WTC11 (cell line): Measurements from ENCODE around the gene CPEB1. TPM values are rescaled to one million over a fixed set of nuclear protein-coding genes. Genes with fewer than 3 reads are reported as not detected.

Experiments used
- ATAC-seq: fragments of 200-7000 bp; cut with Tn5 transposase; 2 replicates; pipeline ENCODE4 v1.10.0; 2021; ENCODE audit warnings: mild to moderate bottlenecking, moderate library complexity
- CTCF ChIA-PET: fragments of 300-600 bp; sonication (Branson Sonifier 250); formaldehyde crosslinking; loops from one replicate; lab custom pipeline; 2021; ENCODE audit warnings: antibody characterized with exemption; lab: Charles Lee
- POLR2A ChIA-PET: fragments of 350-600 bp; sonication (Branson Sonifier 250); formaldehyde crosslinking; loops from one replicate; lab custom pipeline; 2021; ENCODE audit warnings: antibody characterized with exemption; lab: Charles Lee
- DNase-seq: peaks from one replicate; pipeline ENCODE4 v3.0.0; 2021; ENCODE audit warnings: low spot score
- H3K27ac Mint-ChIP-seq: 2 replicates; pipeline ENCODE4 v1.8.0; 2021; ENCODE audit warnings: mixed read lengths
- H3K27me3 Mint-ChIP-seq: 2 replicates; pipeline ENCODE4 v1.8.0; 2021; ENCODE audit warnings: low read depth, mild to moderate bottlenecking, moderate library complexity, mixed read lengths
- H3K36me3 Mint-ChIP-seq: 2 replicates; pipeline ENCODE4 v1.8.0; 2021; ENCODE audit warnings: mixed read lengths
- H3K4me1 Mint-ChIP-seq: 2 replicates; pipeline ENCODE4 v1.8.0; 2022; ENCODE audit warnings: mixed read lengths
- H3K4me3 Mint-ChIP-seq: 2 replicates; pipeline ENCODE4 v1.8.0; 2021; ENCODE audit warnings: mild to moderate bottlenecking, moderate library complexity, mixed read lengths
- H3K9me3 Mint-ChIP-seq: 2 replicates; pipeline ENCODE4 v1.8.0; 2021; ENCODE audit warnings: mixed read lengths
- ELF4 ChIP-seq: sonication (generic); formaldehyde crosslinking; IDR thresholded peaks from 2 replicates; pipeline ENCODE4 v1.8.1; 2022; ENCODE audit warnings: low read depth, mild to moderate bottlenecking, moderate library complexity, missing genetic modification reagents
- MYBL2 ChIP-seq: sonication (generic); formaldehyde crosslinking; IDR thresholded peaks from 2 replicates; pipeline ENCODE4 v1.8.1; 2023; ENCODE audit warnings: mild to moderate bottlenecking, moderate library complexity, missing genetic modification reagents
- OVOL2 ChIP-seq: fragments of 250-450 bp; sonication (Bioruptor Pico); IDR thresholded peaks from 2 replicates; pipeline ENCODE4 v1.9.0; 2021; ENCODE audit warnings: mild to moderate bottlenecking, borderline replicate concordance
- SMAD4 ChIP-seq: sonication (generic); formaldehyde crosslinking; IDR thresholded peaks from 2 replicates; pipeline ENCODE4 v1.8.0; 2022; ENCODE audit warnings: mild to moderate bottlenecking, missing genetic modification reagents
- TCF7 ChIP-seq: sonication (generic); formaldehyde crosslinking; IDR thresholded peaks from 2 replicates; pipeline ENCODE4 v1.8.0; 2022; ENCODE audit warnings: mild to moderate bottlenecking, low read depth, missing genetic modification reagents, moderate library complexity
- ZNF263 ChIP-seq: sonication (generic); formaldehyde crosslinking; IDR thresholded peaks from 2 replicates; pipeline ENCODE4 v1.8.1; 2022; ENCODE audit warnings: low read depth, mild to moderate bottlenecking, moderate library complexity, missing genetic modification reagents
- ZNF671 ChIP-seq: fragments of 250-450 bp; sonication (Bioruptor Pico); IDR thresholded peaks from 2 replicates; pipeline ENCODE4 v1.8.0; 2021; ENCODE audit warnings: mild to moderate bottlenecking
- total RNA-seq: library from RNA; stranded (reverse); gene quantifications from 3 replicates; pipeline ENCODE4 v1.2.3, GENCODE V29; 2021
- TF ChIP-seq, protein P1 (sequence below): sonication (generic); formaldehyde crosslinking; IDR thresholded peaks from 2 replicates; pipeline ENCODE4 v1.8.1; 2023; ENCODE audit warnings: mild to moderate bottlenecking, missing genetic modification reagents, borderline replicate concordance
- TF ChIP-seq, protein P2 (sequence below): sonication (generic); formaldehyde crosslinking; IDR thresholded peaks from 2 replicates; pipeline ENCODE4 v1.8.0; 2022; ENCODE audit warnings: mild to moderate bottlenecking, missing genetic modification reagents
- TF ChIP-seq, protein P3 (sequence below): sonication (generic); formaldehyde crosslinking; IDR thresholded peaks from 2 replicates; pipeline ENCODE4 v1.8.1; 2023; ENCODE audit warnings: mild to moderate bottlenecking, missing genetic modification reagents, moderate library complexity
- TF ChIP-seq, protein P4 (sequence below): sonication (generic); formaldehyde crosslinking; IDR thresholded peaks from 2 replicates; pipeline ENCODE4 v1.8.1; 2023; ENCODE audit warnings: mild to moderate bottlenecking, missing genetic modification reagents, moderate library complexity
- TF ChIP-seq, protein P5 (sequence below): sonication (generic); formaldehyde crosslinking; IDR thresholded peaks from 2 replicates; pipeline ENCODE4 v1.8.0; 2022; ENCODE audit warnings: mild to moderate bottlenecking, missing genetic modification reagents
- TF ChIP-seq, protein P6 (sequence below): fragments of 250-450 bp; sonication (Bioruptor Pico); IDR thresholded peaks from 2 replicates; pipeline ENCODE4 v2.1.2; 2022; ENCODE audit warnings: mild to moderate bottlenecking, moderate library complexity
- TF ChIP-seq, protein P7 (sequence below): sonication (generic); formaldehyde crosslinking; IDR thresholded peaks from 2 replicates; pipeline ENCODE4 v1.8.1; 2022; ENCODE audit warnings: mild to moderate bottlenecking, moderate library complexity, missing genetic modification reagents

The CPEB1 gene
- total RNA-seq, 1 experiment from 2014 or later, result 2.5 TPM

DNA sequence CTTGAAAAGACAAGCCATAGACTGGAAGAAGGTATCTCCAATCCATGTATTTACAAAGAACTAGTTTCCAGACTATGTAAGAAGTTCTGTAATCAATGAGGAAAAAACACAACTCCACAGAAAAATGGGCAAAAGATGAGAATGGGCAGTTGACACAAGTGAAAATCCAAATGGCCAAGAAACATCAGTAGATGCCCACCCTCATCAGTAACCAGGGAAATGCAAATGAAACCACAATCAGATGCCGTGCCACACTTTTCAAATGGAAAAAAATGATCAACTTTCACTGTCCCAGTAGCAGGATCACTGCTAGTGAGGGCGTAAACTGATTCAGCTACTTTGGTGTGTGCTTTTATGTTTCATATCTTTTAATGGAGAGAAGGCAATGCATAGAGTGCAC is 4.5 kb upstream of the CPEB1 start (continued):
- TF ChIP-seq, protein P1, sequence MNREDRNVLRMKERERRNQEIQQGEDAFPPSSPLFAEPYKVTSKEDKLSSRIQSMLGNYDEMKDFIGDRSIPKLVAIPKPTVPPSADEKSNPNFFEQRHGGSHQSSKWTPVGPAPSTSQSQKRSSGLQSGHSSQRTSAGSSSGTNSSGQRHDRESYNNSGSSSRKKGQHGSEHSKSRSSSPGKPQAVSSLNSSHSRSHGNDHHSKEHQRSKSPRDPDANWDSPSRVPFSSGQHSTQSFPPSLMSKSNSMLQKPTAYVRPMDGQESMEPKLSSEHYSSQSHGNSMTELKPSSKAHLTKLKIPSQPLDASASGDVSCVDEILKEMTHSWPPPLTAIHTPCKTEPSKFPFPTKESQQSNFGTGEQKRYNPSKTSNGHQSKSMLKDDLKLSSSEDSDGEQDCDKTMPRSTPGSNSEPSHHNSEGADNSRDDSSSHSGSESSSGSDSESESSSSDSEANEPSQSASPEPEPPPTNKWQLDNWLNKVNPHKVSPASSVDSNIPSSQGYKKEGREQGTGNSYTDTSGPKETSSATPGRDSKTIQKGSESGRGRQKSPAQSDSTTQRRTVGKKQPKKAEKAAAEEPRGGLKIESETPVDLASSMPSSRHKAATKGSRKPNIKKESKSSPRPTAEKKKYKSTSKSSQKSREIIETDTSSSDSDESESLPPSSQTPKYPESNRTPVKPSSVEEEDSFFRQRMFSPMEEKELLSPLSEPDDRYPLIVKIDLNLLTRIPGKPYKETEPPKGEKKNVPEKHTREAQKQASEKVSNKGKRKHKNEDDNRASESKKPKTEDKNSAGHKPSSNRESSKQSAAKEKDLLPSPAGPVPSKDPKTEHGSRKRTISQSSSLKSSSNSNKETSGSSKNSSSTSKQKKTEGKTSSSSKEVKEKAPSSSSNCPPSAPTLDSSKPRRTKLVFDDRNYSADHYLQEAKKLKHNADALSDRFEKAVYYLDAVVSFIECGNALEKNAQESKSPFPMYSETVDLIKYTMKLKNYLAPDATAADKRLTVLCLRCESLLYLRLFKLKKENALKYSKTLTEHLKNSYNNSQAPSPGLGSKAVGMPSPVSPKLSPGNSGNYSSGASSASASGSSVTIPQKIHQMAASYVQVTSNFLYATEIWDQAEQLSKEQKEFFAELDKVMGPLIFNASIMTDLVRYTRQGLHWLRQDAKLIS (CRISPR knock-in tag), result no peak
- no peak for TF ChIP-seq TCF7

DNA sequence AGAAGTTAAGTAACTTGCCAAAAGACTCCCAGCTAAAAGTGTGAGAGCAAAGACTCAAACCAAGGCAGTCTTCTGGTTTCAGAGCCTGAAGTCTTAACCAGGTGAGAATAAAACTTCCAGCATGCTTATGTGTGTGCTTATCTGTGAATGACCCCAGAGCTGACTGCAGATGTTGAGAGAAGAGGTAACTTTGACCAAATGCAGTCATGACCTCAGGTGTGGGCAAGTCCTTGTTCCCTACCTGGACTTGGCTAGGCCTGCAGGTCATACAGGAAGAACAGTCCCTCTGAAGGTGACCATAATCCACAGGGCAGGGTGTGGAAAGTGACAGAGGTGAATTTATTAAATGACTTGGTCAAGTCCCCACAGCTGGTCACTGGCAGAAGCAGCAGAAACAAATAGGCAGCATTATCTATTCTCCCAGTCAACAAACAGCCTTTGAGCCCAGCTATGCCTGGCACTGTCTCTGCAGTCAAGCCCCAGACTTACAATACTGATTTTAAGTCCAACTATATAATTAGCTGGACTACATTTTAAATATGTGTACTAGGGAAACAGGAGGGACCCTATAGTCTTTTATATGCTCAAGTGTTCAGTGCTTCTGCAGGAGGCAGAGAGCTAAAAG is 3.0 kb upstream of the CPEB1 start:
- Mint-ChIP-seq H3K4me3 (no peak overlapping the region), H3K27me3 (peaks cover 61% of the 10 kb centered on the region), H3K36me3 (no peaks in the 10 kb centered on the region), H3K4me1 (peaks cover 13% of the 10 kb centered on the region), H3K27ac (no peak overlapping the region), H3K9me3 (no peaks in the 10 kb centered on the region)
- POLR2A ChIA-PET, result no interaction called here
- no peak for DNase-seq
- TF ChIP-seq, protein P2, sequence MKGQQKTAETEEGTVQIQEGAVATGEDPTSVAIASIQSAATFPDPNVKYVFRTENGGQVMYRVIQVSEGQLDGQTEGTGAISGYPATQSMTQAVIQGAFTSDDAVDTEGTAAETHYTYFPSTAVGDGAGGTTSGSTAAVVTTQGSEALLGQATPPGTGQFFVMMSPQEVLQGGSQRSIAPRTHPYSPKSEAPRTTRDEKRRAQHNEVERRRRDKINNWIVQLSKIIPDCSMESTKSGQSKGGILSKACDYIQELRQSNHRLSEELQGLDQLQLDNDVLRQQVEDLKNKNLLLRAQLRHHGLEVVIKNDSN (CRISPR knock-in tag), result no peak
- TF ChIP-seq ELF4 (CRISPR knock-in tag), result no peak
- TF ChIP-seq, protein P3, sequence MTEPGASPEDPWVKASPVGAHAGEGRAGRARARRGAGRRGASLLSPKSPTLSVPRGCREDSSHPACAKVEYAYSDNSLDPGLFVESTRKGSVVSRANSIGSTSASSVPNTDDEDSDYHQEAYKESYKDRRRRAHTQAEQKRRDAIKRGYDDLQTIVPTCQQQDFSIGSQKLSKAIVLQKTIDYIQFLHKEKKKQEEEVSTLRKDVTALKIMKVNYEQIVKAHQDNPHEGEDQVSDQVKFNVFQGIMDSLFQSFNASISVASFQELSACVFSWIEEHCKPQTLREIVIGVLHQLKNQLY, result no peak
- TF ChIP-seq, protein P4, sequence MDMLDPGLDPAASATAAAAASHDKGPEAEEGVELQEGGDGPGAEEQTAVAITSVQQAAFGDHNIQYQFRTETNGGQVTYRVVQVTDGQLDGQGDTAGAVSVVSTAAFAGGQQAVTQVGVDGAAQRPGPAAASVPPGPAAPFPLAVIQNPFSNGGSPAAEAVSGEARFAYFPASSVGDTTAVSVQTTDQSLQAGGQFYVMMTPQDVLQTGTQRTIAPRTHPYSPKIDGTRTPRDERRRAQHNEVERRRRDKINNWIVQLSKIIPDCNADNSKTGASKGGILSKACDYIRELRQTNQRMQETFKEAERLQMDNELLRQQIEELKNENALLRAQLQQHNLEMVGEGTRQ (CRISPR knock-in tag), result no peak
- TF ChIP-seq, protein P5, sequence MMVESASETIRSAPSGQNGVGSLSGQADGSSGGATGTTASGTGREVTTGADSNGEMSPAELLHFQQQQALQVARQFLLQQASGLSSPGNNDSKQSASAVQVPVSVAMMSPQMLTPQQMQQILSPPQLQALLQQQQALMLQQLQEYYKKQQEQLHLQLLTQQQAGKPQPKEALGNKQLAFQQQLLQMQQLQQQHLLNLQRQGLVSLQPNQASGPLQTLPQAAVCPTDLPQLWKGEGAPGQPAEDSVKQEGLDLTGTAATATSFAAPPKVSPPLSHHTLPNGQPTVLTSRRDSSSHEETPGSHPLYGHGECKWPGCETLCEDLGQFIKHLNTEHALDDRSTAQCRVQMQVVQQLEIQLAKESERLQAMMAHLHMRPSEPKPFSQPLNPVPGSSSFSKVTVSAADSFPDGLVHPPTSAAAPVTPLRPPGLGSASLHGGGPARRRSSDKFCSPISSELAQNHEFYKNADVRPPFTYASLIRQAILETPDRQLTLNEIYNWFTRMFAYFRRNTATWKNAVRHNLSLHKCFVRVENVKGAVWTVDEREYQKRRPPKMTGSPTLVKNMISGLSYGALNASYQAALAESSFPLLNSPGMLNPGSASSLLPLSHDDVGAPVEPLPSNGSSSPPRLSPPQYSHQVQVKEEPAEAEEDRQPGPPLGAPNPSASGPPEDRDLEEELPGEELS (CRISPR knock-in tag), result no peak
- TF ChIP-seq OVOL2 (CRISPR knock-in tag), result no peak
- no peak for TF ChIP-seq ZNF263 (CRISPR knock-in tag)
- no peak for TF ChIP-seq MYBL2
- TF ChIP-seq, protein P6, sequence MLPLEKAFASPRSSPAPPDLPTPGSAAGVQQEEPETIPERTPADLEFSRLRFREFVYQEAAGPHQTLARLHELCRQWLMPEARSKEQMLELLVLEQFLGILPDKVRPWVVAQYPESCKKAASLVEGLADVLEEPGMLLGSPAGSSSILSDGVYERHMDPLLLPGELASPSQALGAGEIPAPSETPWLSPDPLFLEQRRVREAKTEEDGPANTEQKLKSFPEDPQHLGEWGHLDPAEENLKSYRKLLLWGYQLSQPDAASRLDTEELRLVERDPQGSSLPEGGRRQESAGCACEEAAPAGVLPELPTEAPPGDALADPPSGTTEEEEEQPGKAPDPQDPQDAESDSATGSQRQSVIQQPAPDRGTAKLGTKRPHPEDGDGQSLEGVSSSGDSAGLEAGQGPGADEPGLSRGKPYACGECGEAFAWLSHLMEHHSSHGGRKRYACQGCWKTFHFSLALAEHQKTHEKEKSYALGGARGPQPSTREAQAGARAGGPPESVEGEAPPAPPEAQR (CRISPR knock-in tag), result no peak
- no peak for TF ChIP-seq SMAD4 (CRISPR knock-in tag)
- TF ChIP-seq ZNF671 (CRISPR knock-in tag), result no peak
- TF ChIP-seq, protein P7, sequence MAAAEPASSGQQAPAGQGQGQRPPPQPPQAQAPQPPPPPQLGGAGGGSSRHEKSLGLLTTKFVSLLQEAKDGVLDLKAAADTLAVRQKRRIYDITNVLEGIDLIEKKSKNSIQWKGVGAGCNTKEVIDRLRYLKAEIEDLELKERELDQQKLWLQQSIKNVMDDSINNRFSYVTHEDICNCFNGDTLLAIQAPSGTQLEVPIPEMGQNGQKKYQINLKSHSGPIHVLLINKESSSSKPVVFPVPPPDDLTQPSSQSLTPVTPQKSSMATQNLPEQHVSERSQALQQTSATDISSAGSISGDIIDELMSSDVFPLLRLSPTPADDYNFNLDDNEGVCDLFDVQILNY (CRISPR knock-in tag), result no peak
- ATAC-seq, result no peak
- CTCF ChIA-PET, result no interaction called here
